Measurements from ENCODE around the gene LPAR3.

LPAR3 gene

GRCh38 chr1:84773195-84773594 lies 119.8 kb downstream of the LPAR3 start:
- DNase-seq = no peak

DNA sequence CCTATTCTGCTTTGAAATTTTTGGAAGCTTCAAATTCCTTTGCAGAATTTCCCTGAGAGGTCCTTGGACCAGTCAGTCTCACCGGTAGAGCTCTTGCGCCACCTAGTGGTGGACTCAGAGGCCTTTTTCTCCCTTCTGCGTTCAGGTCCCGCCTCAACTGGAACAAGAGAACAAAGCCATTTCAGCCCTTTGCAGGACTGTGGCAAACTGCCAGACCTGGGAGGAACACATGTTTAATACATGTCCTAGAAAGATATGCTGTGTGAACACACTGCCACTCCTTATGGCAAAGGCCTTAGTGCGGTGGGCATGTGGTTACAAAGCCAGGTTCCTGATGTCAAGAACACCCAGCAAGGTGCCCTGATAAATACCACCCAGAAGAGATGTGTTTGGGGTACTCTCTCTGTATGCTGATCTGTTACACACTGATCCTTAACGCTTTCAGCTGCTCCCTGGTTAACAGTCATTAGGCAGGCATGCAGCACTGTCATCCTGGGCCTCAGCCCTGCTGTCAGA lies 120.5 kb downstream of the LPAR3 start:
- peak; percentile 73 for DNase-seq

GRCh38 chr1:84771895-84772294 lies 121.1 kb downstream of the LPAR3 start:
- DNase-seq = no peak

GRCh38 chr1:84770481-84770880 lies 122.5 kb downstream of the LPAR3 start:
- no peak for DNase-seq

DNA sequence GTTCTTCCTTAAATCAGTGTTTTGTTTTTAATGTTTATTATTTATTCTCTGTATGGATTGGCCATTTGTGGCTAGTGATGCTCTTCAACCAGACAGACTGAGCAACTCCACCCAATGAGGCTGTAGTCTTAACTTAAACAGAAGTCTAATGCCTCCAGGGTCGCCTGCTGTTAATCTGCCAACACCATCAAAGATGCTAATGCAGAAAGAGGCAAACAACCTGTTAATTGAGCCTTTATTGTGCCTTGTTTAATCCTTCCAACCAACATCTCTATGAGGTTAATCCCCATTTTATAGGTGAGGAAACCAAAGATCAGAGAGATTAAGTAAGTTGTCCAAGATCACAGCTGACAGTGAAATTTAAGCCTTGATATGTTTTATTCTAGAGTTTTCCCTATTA lies 123.4 kb downstream of the LPAR3 start:
- no peak for DNase-seq

GRCh38 chr1:84768634-84769033 lies 124.4 kb downstream of the LPAR3 start:
- no peak for DNase-seq

GRCh38 chr1:84763912-84764680 lies 128.9 kb downstream of the LPAR3 start:
- no peak for DNase-seq

DNA sequence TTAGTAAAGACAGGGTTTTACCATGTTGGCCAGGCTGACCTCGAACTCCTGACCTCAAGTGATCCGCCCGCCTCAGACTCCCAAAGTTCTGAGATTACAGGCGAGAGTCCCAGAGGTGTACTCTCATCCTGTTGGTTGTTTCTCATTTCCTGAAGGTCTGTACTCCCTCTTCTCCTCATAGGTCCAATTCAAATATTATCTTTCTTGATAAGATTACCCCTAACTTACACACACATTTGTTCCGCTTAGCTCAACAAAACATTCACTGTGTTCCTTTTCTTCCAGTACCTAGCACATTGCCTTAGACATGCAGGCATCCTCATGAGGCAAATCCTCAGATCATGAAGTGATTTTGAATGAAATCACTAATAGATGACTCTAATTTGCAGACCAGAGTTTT lies 130.3 kb downstream of the LPAR3 start:
- DNase-seq = no peak

All from fibroblast of skin of back (primary cell).